HG03571 (cell line): Measurements from ENCODE around the gene PRXL2B.
"Not testable (repeated sequence)": the region's sequence is repeated elsewhere in the genome, so short reads cannot be mapped to it uniquely, and the experiment has no call there.

Experiments used
- ATAC-seq: cut with Tn5 transposase; IDR thresholded peaks from one replicate; pipeline ENCODE4 v1.9.1; 2021; ENCODE audit not compliant: unreplicated experiment

Gene PRXL2B, protein sequence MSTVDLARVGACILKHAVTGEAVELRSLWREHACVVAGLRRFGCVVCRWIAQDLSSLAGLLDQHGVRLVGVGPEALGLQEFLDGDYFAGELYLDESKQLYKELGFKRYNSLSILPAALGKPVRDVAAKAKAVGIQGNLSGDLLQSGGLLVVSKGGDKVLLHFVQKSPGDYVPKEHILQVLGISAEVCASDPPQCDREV

GRCh38 chr1:2586154-2587070 lies at the start of gene PRXL2B:
PRXL2B (plus strand) TSS chr1:2586777; CDS start chr1:2586886, 109 bp downstream.
- ATAC-seq, result peak; percentile 52

DNA sequence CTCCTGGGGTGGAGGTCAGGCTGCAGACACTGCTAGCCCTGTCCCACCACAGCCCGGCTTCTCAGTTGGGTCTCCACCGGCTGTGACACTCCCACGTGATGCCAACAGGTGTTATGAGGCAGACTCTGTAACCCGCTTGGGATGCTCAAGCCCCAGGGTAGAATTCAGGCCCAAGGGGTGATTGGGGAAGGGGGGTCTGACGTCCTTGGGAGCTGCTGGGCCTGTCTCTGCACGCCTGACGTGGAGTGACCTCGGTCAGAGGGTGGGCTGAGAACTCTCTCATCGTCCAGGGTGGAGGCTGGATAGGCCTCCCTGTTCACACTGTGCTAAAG lies 48.8 kb upstream of the PRXL2B start:
- no peak for ATAC-seq

GRCh38 chr1:2538376-2538775 lies 48.2 kb upstream of the PRXL2B start:
- ATAC-seq, result no peak

DNA sequence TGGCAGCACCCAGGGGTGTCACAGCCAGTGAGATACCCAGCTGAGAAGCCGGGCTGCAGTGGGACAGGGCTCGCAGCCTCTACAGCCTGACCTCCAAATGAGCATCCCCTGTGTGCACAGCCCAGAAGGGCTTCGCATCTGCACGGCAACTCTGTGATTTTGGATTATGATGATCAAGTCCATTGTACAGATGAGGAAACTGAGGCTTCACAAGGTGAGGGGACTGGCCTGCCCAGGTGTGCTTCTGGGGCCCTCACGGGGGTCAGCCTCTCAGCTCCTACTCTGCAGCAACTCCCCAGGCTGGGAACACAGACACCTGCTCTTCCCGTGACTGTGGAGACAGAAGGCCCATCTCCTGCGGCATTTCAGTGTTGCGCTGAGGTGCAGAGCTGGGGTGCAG lies 47.7 kb upstream of the PRXL2B start:
- no peak for ATAC-seq

DNA sequence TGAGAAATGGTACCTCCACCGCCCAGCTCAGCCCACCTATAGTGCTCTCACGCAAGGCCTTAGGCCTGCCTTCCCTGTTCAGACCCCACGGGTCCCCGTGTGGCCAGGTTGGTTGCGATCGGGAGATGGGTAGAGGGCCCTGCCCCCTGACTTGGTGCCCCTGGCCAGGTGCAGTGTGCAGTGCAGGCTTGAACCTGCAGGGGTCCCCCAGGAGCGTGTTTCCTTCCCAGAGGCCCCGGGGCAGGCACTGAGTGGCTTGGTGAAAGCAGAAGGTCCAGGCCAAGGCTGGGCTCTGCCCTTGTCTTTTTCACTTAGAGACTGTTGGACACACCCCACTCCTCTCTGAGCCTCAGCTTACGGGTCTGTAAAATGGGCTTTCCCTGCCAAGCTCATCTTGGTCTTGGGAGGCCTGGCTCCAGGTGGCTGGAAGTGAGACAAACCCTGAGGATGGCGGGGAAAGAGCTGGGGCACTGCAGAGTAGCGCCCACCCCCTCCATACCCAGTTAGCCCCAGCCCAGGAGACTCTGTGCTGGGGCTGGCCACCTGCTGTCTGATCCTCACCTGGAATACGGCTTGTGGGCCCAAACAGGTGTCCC lies 47.2 kb upstream of the PRXL2B start:
- ATAC-seq, result no peak

DNA sequence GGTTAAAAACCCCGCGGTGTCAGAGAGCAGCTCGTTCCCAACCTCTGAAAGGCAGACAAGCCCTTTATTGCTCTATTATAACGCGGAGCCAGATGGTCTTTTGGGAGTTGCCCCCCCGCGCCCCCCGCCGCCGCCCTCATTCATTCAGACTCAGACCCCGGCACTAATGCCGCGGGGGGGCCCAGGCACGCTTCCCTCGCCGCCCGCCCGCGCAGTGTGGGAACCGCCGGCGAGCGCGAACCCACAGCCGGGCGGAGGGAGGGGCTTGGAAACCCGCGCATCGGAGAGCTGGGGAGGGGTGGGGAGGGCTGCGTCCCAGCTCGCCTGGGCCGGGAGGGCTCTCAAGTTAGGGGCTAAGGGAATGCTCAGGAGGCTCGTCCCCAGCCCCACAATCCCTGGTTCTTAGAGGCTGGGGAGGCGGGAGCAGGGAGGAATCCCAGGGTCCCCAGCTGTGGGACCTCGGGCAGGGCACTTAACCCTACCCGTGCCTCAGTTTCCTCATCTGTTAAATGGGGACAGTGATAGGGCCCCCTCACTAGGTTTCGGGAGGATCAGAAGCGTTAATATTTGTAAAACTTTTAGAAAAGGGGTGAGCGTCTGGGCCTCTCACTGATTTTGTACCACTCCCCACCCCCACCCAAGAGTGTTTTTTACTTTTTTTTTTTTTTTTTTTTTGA lies 45.6 kb upstream of the PRXL2B start:
- ATAC-seq, result no peak

- no peak for ATAC-seq
Observed at GRCh38 chr1:2541619-2542245, 44.8 kb upstream of the PRXL2B start.

DNA sequence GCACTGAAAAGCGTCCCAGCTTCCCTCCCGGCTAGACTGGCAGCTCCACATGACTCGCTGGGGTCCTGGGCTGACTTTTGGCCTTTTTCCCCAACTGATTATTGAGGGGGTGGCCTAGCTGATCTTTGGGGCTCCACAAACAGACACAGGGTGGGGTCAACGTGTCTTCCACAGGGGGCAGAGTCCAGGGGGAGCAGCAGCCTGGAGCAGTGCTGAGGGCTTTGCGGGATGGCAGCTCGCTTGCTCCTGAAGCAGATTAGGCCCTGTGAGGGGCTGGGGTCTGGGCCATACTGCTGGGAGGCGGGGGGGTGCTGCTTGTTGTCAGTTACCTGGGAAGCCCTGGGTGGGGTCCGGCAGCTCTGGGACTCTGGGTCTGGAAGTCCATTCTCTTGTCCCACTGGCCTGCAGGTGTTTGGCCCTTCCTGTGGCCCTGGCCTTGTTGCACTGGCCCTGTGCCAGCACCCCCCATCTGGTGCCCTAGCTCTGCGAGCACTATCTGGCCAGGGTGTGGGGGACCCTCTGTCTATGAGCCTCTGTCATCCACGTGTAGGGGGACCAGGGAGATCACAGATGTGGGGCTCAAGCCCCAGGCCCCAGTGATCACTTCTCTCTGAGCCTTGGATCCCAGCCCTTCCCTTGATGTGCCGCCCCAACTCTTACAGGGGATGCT lies 44.2 kb upstream of the PRXL2B start:
- no peak for ATAC-seq

DNA sequence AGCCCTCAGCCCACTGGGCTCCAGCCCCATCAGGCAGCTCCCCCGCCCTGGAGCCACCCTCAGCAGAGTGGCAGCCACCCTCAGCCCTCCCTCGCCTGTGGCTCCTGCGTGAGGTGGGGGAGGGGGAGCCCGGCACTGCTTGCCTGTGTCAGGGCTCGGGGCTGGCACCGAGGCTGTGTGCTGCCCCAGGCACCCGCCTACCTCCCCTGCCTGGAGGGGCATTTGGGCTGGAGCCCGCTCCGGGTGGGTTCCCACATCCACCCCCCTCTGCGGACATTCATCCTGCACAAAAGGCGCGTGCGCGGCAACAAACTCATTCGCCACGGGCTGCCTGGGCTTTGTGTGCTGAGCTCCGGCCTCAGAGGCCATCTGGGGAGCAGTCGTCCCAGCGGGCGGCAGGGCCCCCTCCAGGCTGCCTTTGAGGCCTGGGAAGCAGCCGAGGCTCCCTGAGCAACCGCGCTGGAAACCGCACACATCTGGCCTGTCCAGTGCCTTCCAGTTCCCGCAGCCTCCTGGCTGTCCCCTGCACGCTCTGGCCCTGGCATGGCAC lies 43.0 kb upstream of the PRXL2B start:
- ATAC-seq, result no peak

- no peak for ATAC-seq
Observed at GRCh38 chr1:2544093-2544874, 42.3 kb upstream of the PRXL2B start.

DNA sequence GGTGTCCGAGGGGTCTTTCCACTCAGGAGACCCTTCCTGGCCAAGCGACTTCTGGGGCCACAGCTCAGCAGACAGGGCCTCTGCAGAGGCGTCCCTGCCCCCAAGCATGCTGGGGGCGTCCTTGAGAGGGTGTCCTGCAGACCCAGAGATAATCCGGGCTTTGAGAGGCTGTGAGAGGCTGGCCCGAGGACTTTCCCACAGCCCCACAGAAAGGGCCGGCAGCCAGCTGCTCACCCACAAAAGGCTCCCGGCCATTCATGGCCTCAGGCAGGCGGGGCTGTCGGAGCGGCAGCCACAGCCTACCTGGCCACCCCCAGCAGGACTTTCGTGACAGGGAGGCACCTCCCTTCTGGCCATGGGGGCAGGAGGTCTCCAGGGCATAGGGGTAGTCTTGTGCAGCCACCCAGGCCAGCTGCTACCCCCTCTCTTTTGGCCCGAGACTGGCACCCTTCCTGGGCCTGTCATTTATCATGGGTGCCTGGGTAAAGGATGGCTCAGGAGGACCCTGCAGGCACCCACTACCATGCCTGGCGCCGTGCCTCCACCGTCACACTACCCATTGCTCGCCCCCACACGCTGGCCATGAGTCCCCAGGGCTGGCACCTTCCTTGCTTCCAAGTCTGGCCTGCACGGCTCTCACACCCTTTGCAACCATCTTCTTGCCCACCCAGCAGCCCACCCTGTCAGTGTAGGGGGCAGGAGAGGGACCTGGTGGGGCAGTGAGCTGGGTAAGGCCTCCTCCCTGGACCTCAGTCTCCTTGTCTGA lies 41.5 kb upstream of the PRXL2B start:
- no peak for ATAC-seq

DNA sequence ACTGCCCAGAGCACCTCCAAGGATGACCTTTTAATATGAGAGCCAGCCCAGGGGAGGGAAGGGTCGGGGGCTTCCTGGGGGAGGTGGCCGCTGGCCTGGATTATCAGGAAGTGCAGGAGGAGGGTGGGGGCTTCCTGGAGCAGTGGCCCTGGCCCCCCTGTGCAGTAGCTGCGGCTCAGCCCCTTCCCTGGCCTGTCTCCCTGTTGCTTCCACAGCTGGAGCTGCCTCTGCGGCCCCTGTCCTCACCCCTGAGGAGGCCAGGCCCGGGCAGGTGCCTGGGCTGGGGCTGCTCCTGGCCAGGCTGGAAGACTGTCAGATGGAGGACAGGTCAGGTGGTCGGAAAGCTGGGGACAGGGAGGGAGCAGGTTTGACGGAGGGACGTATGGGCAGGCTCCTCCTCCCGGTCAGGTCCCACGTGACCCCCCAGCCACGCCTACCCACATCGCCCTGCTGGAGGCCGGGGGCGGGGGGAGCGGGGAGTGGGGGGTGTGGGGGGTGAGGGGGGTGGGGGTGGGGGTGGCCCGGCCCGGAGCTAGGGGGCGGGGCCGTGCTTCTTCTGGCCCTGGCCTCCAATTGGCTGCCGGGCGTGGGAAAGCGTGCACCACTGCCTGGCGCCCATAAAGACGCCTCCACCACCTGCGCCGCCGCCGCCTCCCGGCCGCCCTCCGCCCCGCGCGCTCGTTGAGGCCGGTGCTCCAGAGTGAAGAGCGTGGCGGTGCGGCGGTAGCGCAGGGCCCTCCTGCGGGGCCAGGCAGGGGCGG lies 40.6 kb upstream of the PRXL2B start:
- peak; percentile 36 for ATAC-seq

DNA sequence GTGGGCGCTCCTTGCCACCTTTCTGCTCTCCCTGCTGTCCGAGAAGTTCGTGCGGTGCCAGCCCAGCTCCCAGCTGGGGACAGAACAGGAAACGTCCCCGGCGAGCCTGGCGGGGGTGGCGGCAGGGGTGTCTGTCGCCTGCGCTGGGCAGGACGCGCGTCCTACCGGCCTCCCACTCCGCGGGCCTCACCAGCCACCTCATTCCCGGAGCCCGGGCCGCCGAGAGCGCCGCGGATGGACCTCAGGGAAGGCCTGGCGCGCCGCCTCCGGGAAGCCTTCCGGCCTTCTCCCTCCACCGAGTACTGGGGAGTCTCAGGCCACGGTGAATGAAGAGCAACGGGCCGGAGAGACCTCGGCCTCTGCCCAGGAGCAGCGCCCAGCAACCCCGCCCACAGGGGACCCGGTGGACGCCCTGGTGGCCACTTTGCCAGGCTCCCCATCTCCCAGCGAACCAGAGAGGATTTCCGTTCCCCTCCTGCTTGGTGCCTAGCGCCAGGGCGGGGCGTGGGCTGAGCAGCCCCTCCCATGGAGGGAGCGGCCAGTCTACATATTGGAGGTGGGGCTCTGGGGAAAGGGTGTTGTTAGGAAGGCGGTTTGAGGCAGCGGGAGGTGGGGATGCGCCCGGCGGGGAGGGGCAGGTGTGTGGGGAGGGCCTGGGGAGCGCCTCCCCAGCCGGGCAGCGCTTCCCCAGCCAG lies 39.9 kb upstream of the PRXL2B start:
- ATAC-seq, result peak; percentile 33

GRCh38 chr1:2547210-2548067 lies 39.1 kb upstream of the PRXL2B start:
- ATAC-seq, result no peak

DNA sequence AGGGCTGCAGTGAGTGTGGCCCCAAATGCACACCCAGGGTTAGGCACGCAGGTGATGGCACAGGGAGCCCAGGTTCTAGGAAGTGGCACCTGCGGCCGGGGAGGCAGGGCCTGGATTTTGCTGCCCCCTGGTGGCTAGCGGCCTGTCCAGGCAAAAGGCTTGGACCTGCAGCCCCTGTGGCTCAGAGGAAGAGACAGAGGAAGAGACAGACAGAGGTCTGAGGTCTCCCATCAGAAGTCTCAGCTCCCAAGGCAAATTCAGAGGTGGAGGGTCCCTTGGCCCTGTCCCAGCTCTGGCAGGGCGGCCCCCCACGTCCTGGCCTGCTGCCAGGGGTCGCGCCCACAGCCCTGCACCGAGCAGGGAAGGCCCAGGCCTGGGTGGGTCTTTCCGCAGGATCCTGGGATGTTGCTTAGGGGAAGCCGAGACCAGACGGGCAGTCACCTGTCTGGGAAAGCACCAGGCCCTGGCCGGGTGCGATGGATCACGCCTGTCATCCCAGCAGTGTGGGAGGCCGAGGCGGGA lies 38.4 kb upstream of the PRXL2B start:
- ATAC-seq, result no peak

- not testable (repeated sequence) for ATAC-seq
Observed at GRCh38 chr1:2549367-2550029, 37.1 kb upstream of the PRXL2B start.
